UCSD-AML1 (cell line): ENCODE measurements around the gene EP400.
"Not testable (repeated sequence)": the region's sequence is repeated elsewhere in the genome, so short reads cannot be mapped to it uniquely, and the experiment has no call there.

Experiments
- DNase-seq: peaks from one replicate; lab custom pipeline; 2025; ENCODE audit not compliant: unreplicated experiment; lab: John Stamatoyannopoulos, UW

The EP400 gene

GRCh38 chr12:131947482-131948027 lies 2.2 kb upstream of the EP400 start:
- DNase-seq, result no peak

- DNase-seq, result no peak
Observed at GRCh38 chr12:131948166-131948712, 1.5 kb upstream of the EP400 start.

- DNase-seq, result not testable (repeated sequence)
Observed at GRCh38 chr12:131948713-131949430, 870 bp upstream of the EP400 start.

GRCh38 chr12:131950182-131950913 lies 606 bp downstream of the EP400 start:
- peak; percentile 51 for DNase-seq

GRCh38 chr12:131953810-131954209 lies 4.1 kb downstream of the EP400 start:
- DNase-seq, result not testable (repeated sequence)

- DNase-seq, result not testable (repeated sequence)
Observed at GRCh38 chr12:131954460-131954859, 4.7 kb downstream of the EP400 start.

GRCh38 chr12:131959116-131959515 lies 9.4 kb downstream of the EP400 start:
- DNase-seq, result no peak

- no peak for DNase-seq
Observed at GRCh38 chr12:131959641-131960589, 10.2 kb downstream of the EP400 start.

- DNase-seq, result not testable (repeated sequence)
Observed at GRCh38 chr12:131960590-131961325, 11.0 kb downstream of the EP400 start.

GRCh38 chr12:131961328-131961727 lies 11.6 kb downstream of the EP400 start:
- DNase-seq, result not testable (repeated sequence)

- no peak for DNase-seq
Observed at GRCh38 chr12:131962069-131962468, 12.3 kb downstream of the EP400 start.

- DNase-seq, result no peak
Observed at GRCh38 chr12:131963381-131963780, 13.6 kb downstream of the EP400 start.

- DNase-seq, result no peak
Observed at GRCh38 chr12:131965073-131965472, 15.3 kb downstream of the EP400 start.

GRCh38 chr12:131971226-131971625 lies 21.5 kb downstream of the EP400 start:
- DNase-seq, result no peak

- no peak for DNase-seq
Observed at GRCh38 chr12:131975228-131975627, 25.5 kb downstream of the EP400 start.

GRCh38 chr12:131979606-131980005 lies 29.9 kb downstream of the EP400 start:
- DNase-seq, result no peak

GRCh38 chr12:131980263-131980662 lies 30.5 kb downstream of the EP400 start:
- no peak for DNase-seq

GRCh38 chr12:131981388-131981787 lies 31.6 kb downstream of the EP400 start:
- no peak for DNase-seq

- DNase-seq, result no peak
Observed at GRCh38 chr12:131982041-131982440, 32.3 kb downstream of the EP400 start.

- DNase-seq, result no peak
Observed at GRCh38 chr12:131983026-131983425, 33.3 kb downstream of the EP400 start.
